K562 treated with DMSO at 1 percent for 12 hours (cell line): Measurements from ENCODE around the gene GIMAP5. TPM values are rescaled to one million over a fixed set of nuclear protein-coding genes. Genes with fewer than 3 reads are reported as not detected.

Experiments
- total RNA-seq: library from RNA; unstranded; fragments of 300-600 nt; gene quantifications from 2 replicates; pipeline ENCODE4 v1.2.3, GENCODE V29; 2022; ENCODE audit not compliant: insufficient read depth

The GIMAP5 gene
- total RNA-seq = 2.6 and 5.4 TPM in 2 replicates

GRCh38 chr7:150737265-150738055 is at the start of gene GIMAP5:
GIMAP5 (plus strand) TSS chr7:150737418; CDS start chr7:150740885, 3,467 bp downstream.

DNA sequence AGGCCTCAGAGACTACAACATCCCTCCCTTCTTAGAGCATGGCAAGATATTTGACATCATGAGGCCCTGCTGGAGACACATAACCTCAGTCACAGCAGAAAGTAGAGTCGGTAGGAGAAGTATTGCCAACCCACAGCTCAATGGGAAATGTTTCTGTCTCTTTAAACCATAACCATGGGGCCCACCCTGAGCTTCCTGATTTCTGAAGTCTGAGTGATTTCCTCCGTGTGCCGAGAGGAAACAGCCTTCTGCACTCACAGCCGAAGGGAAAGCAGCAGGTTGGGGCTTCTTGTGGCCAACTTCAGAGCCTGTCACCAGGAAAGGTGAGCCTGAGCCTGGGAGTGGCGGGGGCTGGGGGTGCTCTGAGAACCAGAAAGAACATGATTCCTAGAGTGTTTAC is 20.9 kb upstream of the GIMAP5 start, which contains the start of gene GIMAP1:
TSS of gene GIMAP1 (plus strand) at position 246 of the 400 bp plus-strand sequence. CDS start 2,435 bp downstream, outside the sequence.

Other genes starting within 250 kb of the GIMAP5 start
- gene GIMAP7, start 222.5 kb upstream of the GIMAP5 start, total RNA-seq = not detected in 2 replicates
- not detected in 2 replicates for gene GIMAP4, start 170.0 kb upstream of the GIMAP5 start, total RNA-seq
- 0.30 and 0.47 TPM in 2 replicates for gene GIMAP6, start 105.0 kb upstream of the GIMAP5 start, total RNA-seq
- 7.6 and 9.9 TPM in 2 replicates for gene GIMAP2, start 51.7 kb upstream of the GIMAP5 start, total RNA-seq
- not detected in 2 replicates for gene GIMAP1, start 20.8 kb upstream of the GIMAP5 start, total RNA-seq
- 0.70 TPM in 1 of 2 replicates, not detected in the other for gene TMEM176B, start 62.9 kb downstream of the GIMAP5 start, total RNA-seq
- gene TMEM176A, start 63.4 kb downstream of the GIMAP5 start, total RNA-seq = 1.2 and 1.9 TPM in 2 replicates
- not detected in 2 replicates for gene AOC1, start 115.1 kb downstream of the GIMAP5 start, total RNA-seq
- gene KCNH2, start 240.9 kb downstream of the GIMAP5 start, total RNA-seq = 76.1 and 114 TPM in 2 replicates